Measurements from ENCODE around the gene FSTL4.

- TF ChIP-seq, protein P1, sequence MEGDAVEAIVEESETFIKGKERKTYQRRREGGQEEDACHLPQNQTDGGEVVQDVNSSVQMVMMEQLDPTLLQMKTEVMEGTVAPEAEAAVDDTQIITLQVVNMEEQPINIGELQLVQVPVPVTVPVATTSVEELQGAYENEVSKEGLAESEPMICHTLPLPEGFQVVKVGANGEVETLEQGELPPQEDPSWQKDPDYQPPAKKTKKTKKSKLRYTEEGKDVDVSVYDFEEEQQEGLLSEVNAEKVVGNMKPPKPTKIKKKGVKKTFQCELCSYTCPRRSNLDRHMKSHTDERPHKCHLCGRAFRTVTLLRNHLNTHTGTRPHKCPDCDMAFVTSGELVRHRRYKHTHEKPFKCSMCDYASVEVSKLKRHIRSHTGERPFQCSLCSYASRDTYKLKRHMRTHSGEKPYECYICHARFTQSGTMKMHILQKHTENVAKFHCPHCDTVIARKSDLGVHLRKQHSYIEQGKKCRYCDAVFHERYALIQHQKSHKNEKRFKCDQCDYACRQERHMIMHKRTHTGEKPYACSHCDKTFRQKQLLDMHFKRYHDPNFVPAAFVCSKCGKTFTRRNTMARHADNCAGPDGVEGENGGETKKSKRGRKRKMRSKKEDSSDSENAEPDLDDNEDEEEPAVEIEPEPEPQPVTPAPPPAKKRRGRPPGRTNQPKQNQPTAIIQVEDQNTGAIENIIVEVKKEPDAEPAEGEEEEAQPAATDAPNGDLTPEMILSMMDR (IDR thresholded peaks at IDR 0.05): no peak
- no peak for TF ChIP-seq EP300 (IDR thresholded peaks at IDR 0.05)
Measured at GRCh38 chr5:133534566-133534965, 77.8 kb downstream of the FSTL4 start.

Data from ovary (tissue), 3 donors.